Ovary (tissue), 9 donors: Measurements from ENCODE around the gene NKAIN2. TPM values are rescaled to one million over a fixed set of nuclear protein-coding genes. Genes with fewer than 3 reads are reported as not detected.
"Not testable (repeated sequence)": the region's sequence is repeated elsewhere in the genome, so short reads cannot be mapped to it uniquely, and the experiment has no call there.

ENCODE experiments used
- DNase-seq, 5 donors: peaks; one replicate each; pipeline ENCODE4 v3.0.0-alpha.2; 2019 to 2020
- H3K27ac ChIP-seq, 2 donors: fragments of 200-600 bp; one replicate each; pipeline versions ENCODE4 v1.5.1 to v1.8.0; 2019 to 2022
- H3K27me3 ChIP-seq: fragments of 200-600 bp; one replicate; pipeline ENCODE4 v1.8.0; 2022
- H3K36me3 ChIP-seq: fragments of 200-600 bp; sonication (generic); one replicate; pipeline ENCODE4 v1.5.1; 2019
- H3K4me1 ChIP-seq: one replicate; pipeline ENCODE4 v1.8.1; 2013; ENCODE audit warnings: mild to moderate bottlenecking, moderate library complexity; ENCODE audit not compliant: insufficient read depth
- H3K4me3 ChIP-seq: fragments of 200-600 bp; sonication (generic); one replicate; pipeline ENCODE4 v1.5.1; 2017
- H3K9me3 ChIP-seq, 2 donors: fragments of 200-600 bp in 1 of 2; sonication (generic) in 1 of 2; one replicate each; pipeline versions ENCODE4 v1.5.1 to v1.8.1; 2013 to 2019; ENCODE audit warnings: mild to moderate bottlenecking in 1 of 2, moderate library complexity in 1 of 2
- CTCF ChIP-seq, 3 donors: fragments of 450-650 bp in 2 of 3; fragments of 200-600 bp in 1 of 3; IDR thresholded peaks; one replicate each; pipeline versions ENCODE4 v1.5.1 to v1.8.0; 2016 to 2022; ENCODE audit warnings: antibody characterized with exemption in 3 of 3, mild to moderate bottlenecking in 1 of 3
- EP300 ChIP-seq: sonication (generic); formaldehyde crosslinking; IDR thresholded peaks from one replicate; pipeline ENCODE4 v1.6.1; 2017; ENCODE audit warnings: antibody characterized with exemption
- POLR2A ChIP-seq: fragments of 450-650 bp; IDR thresholded peaks from one replicate; pipeline ENCODE4 v1.6.1; 2017; ENCODE audit warnings: antibody characterized with exemption, mild to moderate bottlenecking, moderate library complexity
- WGBS, 3 donors: extraction: QIAGEN DNeasy Blood & Tissue Kit in 1 of 3; methylation state at CpG; one replicate each; pipeline versions ENCODE4 v1.1.5 to v1.1.7; 2013 to 2017; 5-methylcytosine and 5-hydroxymethylcytosine counted together
- intact Hi-C, 4 donors: fragments of 100-400 bp; cut with DNase I; formaldehyde crosslinking; loops; one replicate each; pipeline versions ENCODE4 v1.11.0 to v1.15.1; 2022 to 2023
- polyA plus RNA-seq, 2 donors: library from polyadenylated mRNA; stranded (reverse); fragments of 200-250 nt in 1 of 2; fragments of 350-450 nt in 1 of 2; fragmentation: Illumina TruSeq in 1 of 2; extraction: RNeasy Lipid Tissue Mini Kit (QIAGEN cat#74804) in 1 of 2; gene quantifications; one replicate each; pipeline ENCODE4 v1.2.3, GENCODE V29; 2013 to 2014
- total RNA-seq, 7 donors: library from RNA; depleted of rRNA in 2 of 7; stranded (reverse); fragments of >200 nt in 2 of 7; fragmentation: NEBNext Ultra II Directional in 3 of 7; extraction: Animal tissue kit (Norgen Biotek cat#: 25700) in 3 of 7; gene quantifications; one replicate each; pipeline versions ENCODE4 v1.1.0 to v1.2.4, GENCODE V29; 2016 to 2023
- donor health status: DM: no; HTN: no; CAD: no; lungs with moderate emphysema.
- donor health status: DM: no; HTN: no; CAD: no.
- donor health status: Bipolar disorder and iron deficiency.
- donor health status: DM: yes; HTN: yes; CAD: no.
- donor health status: DM: no; HTN: no; CAD: no.
- donor health status: DM: yes; HTN: yes; CAD: no.

The NKAIN2 gene
- total and polyA plus RNA-seq, 9 donors, result 0.13 to 1.0 (median 0.40) TPM; not detected in 4

DNA sequence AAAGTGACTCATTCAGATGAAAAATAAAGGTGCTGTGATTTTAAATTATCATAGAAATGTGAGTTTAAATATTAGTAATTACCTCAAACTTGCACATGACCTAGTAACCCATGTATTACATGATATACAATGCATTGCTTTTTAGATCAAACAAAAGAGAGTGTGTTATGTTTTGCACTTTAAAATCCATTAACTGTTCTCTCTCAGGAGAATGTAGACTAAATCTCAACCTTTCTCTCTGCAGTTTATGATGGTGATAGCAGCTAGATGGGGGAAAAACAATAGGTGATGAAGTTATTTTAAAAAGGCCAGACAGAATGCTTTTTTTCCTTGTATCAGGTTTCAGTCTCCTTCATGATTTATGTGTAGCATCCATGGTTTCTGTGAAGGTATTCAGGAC lies 754.2 kb downstream of the NKAIN2 start:
- no peaks in the 10 kb centered on the region for H3K9me3 ChIP-seq
- H3K4me1 ChIP-seq, result no peaks in the 10 kb centered on the region
- intact Hi-C loops, result no loop called here
- H3K4me3 ChIP-seq, result no peak overlapping the region
- no peaks in the 10 kb centered on the region for H3K27me3 ChIP-seq
- no peaks in the 10 kb centered on the region for H3K36me3 ChIP-seq
- no peak for DNase-seq
- no peak for TF ChIP-seq POLR2A
- no peak for TF ChIP-seq CTCF (IDR thresholded peaks at IDR 0.05)
- TF ChIP-seq EP300, result no peak
- H3K27ac ChIP-seq, result no peak overlapping the region

DNA sequence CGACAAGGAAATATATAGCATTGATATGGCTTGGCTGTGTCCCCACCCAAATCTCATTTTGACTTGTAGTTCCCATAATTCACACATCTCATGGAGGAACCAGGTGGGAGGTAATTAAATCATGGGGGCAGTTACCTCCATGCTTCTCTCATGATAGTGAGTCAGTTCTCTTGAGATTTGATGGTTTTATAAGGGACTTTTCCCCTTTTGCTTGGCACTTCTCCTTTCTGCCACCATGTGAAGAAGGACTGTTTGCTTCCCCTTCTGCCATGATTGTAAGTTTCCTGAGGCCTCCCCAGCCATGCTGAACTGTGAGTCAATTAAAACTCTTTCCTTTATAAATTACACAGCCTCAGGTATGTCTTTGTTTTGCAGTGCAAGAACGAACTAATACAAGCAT lies 756.4 kb downstream of the NKAIN2 start:
- H3K4me1 ChIP-seq, intact Hi-C loops, H3K27me3 ChIP-seq, DNase-seq, H3K9me3 ChIP-seq, H3K27ac ChIP-seq, H3K4me3 ChIP-seq, H3K36me3 ChIP-seq: not testable (repeated sequence)
- 83 to 91% (median 86%) methylated on average over 2 of the region's 2 CpGs for WGBS, 3 donors

- Histone ChIP-seq H3K36me3 (no peaks in the 10 kb centered on the region), H3K9me3 (no peaks in the 10 kb centered on the region), H3K4me1 (no peaks in the 10 kb centered on the region), H3K27ac (no peak overlapping the region), H3K27me3 (no peaks in the 10 kb centered on the region), H3K4me3 (no peak overlapping the region)
- DNase-seq, result no peak
- intact Hi-C loops, result no loop called here
- TF ChIP-seq CTCF (IDR thresholded peaks at IDR 0.05), result no peak
- no peak for TF ChIP-seq EP300
- no peak for TF ChIP-seq POLR2A
- 66 to 69% (median 68%) methylated on average over 3 of the region's 3 CpGs for WGBS, 3 donors
Measured at GRCh38 chr6:124560873-124561567, 757.4 kb downstream of the NKAIN2 start.

DNA sequence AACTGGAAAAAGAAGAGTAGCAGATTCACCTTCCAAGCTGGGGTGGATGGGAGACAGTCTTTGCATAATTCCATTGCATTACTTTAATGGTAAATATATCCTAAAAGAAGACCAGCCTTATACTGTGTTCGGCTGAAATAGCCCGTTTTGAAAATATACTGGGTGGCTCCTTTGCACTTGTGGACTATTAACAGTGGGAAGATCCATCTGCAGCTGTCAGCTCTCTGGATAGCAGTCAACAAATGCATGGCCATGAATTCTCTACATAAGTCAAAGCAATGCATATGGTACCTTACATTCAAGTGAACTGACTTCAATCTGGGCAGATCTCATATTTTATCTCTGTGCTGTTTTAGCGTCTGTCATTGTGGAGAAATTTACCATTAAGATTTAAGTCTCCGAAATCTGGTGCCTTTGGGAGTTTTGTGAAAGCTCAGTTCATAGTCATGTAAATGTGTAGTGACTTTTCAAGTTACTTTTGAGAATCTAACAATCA lies 758.0 kb downstream of the NKAIN2 start:
- Histone ChIP-seq H3K27me3 (no peaks in the 10 kb centered on the region), H3K9me3 (no peaks in the 10 kb centered on the region), H3K36me3 (no peaks in the 10 kb centered on the region), H3K4me3 (no peak overlapping the region), H3K27ac (no peak overlapping the region), H3K4me1 (no peaks in the 10 kb centered on the region)
- DNase-seq, result no peak
- TF ChIP-seq POLR2A, result no peak
- no peak for TF ChIP-seq EP300
- no peak for TF ChIP-seq CTCF (IDR thresholded peaks at IDR 0.05)
- intact Hi-C loops, result no loop called here
- WGBS, 3 donors, result 78 to 85% (median 80%) methylated on average over 4 of the region's 4 CpGs

DNA sequence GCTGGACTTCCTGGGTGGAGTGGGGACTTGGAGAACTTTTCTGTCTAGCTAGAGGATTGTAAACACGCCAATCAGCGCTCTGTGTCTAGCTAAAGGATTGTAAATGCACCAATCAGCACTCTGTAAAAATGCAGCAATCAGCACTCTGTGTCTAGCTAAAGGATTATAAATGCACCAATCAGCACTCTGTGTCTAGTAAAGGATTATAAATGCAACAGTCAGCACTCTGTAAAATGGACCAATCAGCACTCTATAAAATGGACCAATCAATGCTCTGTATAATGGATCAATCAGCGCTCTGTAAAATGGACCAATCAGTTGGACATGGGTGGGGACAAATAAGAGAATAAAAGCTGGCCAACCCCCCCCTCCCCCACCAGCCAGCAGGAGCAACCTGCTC lies 760.5 kb downstream of the NKAIN2 start:
- H3K4me3 ChIP-seq, H3K27me3 ChIP-seq, H3K4me1 ChIP-seq, H3K27ac ChIP-seq, H3K36me3 ChIP-seq, H3K9me3 ChIP-seq, intact Hi-C loops, DNase-seq: not testable (repeated sequence)
- WGBS, 3 donors, result 95 to 100% (median 97%) methylated on average over 3 of the region's 3 CpGs
